Mesenteric fat pad (tissue), 1 donor: Measurements from ENCODE around the gene C6orf89. TPM values are rescaled to one million over a fixed set of nuclear protein-coding genes. Genes with fewer than 3 reads are reported as not detected.

Experiments used
- DNase-seq: peaks from one replicate; pipeline ENCODE4 v3.0.0-alpha.2; 2020; ENCODE audit warnings: low spot score
- total RNA-seq: library from RNA; stranded (reverse); fragmentation: NEBNext Ultra II Directional; extraction: Animal tissue kit (Norgen Biotek cat#: 25700); gene quantifications from one replicate; pipeline ENCODE4 v1.2.1, GENCODE V29; 2021
- donor health status: DM: yes; HTN: yes; CAD: no.

C6orf89 gene
- total RNA-seq, 1 donor from 2014 or later = 61.6 TPM

DNA sequence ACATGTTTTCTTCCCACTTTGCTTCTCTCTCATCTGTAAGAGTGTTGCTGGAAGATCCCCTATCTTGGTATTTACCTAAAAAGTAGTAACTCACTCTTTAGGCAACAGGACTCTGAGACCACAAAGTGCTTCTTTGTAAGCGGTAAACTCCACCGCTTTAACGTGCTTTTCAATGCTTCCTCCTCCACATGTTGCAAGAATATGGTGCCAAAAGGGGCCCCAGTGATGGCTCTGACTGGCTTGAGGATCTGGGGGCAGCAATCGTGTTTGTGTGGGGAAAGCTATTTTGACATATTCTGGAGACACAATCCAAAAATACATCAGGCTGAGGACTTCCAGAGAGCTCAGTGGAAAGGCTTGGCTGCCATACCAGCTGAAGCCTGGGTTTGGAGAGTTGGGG is 34.1 kb upstream of the C6orf89 start:
- no peak for DNase-seq

DNA sequence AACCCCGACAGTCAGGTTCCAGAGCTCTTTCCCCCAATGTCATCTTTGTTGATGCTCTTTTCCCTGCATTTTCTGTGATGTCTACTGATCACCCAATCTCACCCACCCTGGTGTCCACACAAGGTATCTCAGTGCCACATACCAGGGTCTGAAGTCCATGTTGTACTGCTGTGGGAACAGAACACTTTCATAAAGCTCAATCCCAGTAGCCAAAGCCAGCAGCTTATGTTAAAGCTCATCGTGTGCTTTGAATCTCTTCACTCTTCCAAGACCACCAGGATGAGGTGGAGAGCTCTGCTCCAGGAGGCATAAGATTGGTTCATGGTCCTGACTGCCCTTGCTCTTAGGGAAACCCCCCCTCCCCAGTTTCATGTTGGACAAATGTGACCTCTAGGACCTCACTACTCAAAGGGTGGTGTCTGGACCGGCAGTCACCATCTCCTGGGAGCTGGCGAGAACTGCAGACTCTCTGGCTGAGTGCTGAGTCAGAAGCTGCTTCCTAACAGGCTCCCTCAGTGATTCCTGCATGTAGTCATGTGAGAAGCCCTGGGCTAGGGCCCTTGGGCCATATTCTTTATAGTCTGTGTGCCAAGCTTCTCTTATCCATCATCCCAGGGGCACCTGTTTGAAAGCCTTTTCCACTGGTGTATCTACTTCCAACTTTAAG is 33.1 kb upstream of the C6orf89 start:
- DNase-seq = no peak

- DNase-seq = no peak
Measured at GRCh38 chr6:36853325-36853724, 32.4 kb upstream of the C6orf89 start.

DNA sequence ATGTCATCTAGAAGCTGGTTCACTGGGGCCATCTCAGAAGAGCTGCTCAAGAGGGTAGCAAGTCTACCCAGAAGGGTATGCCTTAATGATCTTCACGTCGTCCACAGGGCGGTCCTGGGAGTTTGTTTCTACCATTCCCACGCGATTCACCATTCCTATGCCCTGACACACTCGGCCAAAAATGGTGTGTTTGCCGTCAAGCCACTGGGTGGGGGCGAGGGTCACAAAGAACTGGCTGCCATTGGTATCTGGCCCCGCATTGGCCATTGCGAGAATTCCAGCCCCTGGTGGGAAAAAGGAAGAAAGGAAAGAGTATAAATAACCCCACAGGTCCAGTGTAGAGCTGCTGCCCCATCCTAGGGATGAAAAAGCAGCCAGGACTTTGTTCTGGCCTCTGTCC is 30.0 kb upstream of the C6orf89 start:
- DNase-seq = no peak

DNA sequence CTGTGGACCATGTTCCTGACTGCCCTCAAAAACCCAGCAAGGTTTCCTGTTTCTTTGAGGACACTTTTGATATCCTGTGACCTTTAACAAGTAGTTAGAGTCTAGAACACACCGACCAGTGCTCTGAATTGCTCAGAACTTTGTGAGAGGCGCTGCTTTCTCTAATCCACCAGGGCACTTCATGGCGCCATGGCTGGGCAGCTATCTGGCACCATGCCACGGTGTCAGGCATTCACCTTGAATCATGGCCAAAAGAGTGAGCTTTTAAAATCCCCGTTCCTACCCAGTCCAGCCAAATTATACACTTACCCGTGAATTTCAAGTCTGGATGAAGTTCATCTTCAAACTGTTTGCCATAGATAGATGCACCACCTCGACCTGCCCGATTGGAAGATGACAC is 29.5 kb upstream of the C6orf89 start:
- no peak for DNase-seq

GRCh38 chr6:36857325-36857724 is 28.4 kb upstream of the C6orf89 start:
- no peak for DNase-seq

GRCh38 chr6:36858407-36858981 is 27.3 kb upstream of the C6orf89 start:
- DNase-seq = no peak

- no peak for DNase-seq
Measured at GRCh38 chr6:36860126-36860525, 25.6 kb upstream of the C6orf89 start.

DNA sequence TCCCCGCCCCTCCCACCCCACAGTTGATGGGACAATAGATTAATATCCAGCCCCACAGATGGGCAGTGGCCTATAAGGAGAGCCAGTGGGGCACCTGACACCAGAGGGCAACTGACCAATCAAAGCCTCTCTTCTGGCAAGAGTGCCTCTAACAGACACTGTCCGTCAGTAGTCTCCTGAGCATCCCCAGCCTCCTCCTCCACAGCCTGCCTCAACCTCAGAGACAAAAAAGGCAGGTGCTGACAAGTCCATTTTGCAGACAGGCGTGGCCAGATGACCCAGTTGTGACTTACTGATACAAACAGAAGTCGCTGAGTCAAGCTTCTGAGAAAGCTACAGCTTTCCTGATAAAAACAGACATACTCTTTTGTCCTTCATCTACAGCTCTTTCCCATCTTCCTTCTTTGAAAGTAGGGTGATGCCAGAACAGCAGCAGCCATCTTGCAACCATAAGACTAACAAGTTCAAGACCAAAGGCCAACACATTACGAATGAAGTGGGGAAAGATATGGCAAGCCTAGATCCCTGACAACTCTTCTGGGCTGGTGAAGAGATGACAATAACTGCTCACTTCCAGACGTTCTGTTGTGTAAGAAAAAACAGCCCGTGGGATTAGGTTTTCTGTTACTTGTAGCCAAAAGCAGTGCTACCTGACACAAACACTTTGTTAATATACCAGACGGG is 23.4 kb upstream of the C6orf89 start:
- DNase-seq = no peak

DNA sequence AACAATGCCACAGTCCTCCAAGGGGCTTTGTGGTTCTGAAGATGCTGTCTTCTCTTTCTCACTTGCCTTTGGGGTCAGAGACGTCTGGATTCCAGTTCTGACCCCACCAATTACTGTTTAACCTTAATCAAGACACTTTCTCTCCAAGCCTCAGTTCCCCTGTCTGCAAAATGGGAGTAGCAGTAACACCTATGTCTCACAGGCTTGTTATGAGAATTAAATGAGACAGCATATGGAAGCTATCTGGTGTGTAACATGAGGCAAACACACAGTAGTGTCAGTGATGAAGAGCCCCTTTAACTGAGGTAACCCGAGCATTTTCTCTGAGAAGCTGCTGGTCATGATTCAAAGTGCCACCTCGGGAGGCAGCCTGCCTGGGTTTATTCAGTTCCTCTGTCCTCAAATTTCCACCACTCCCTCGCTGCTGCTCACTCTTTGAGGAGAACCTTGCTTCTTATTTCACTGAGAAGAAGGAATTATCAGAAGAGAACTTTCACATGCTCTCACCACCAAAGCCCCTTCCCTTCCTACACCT is 22.8 kb upstream of the C6orf89 start:
- no peak for DNase-seq

DNA sequence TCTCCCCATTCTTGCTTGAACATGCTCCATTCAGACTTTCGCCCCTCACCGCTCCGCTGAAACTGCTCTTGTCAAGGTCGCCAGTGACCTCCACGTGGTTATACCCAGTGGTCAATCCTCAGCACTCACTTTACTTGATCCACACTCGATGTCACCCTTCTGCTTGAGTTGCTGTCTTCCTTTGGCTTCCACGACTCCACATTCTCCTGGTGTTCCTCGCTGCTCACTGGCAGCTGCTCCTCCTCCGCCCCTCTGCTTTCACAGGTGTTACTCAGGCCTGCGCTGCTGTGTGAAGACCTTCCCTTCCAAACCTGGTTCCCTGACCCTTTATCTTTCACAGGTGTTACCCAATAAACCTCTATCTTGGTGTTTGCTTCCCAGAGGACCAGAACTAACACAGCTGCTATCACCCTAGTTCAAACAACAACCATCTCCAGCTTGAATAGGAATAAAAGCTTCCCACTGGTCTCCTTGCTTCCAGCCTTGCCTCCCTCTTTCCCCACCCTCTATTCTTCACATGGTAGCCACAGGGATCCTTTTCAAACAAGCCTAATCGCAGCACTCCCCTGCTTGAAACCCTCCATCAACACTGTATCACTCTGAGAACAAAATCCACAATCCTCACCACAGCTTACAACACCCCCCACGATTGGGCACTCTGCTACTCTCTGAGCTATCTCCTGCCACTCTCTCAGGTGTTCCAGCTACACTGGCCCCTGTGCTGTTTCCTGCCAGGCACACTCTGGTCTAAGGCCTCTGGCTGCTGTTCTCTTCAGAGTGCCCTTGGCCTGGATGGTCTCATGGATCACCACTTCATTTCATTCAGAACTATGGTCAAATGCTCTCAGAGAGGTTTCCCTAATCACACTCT is 21.8 kb upstream of the C6orf89 start:
- no peak for DNase-seq

DNA sequence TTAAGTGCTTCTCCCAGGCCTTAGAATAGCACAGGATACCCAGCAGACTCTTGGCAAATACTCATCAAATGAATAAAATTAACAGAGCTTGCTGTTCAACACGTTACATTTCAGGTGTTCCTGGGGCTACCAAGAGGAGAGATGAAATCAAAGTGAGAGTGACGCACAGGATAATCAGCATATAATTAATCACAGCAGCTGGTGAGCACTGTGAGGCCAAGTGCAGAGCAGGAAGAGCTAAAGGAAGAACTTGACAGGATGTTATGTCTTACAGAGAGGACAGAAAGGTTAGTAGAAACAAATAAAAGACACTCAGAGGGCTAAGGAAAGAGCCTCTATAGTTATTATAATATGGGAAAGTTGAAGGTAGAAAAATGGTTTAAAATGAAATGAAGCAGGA is 19.9 kb upstream of the C6orf89 start:
- DNase-seq = no peak

DNA sequence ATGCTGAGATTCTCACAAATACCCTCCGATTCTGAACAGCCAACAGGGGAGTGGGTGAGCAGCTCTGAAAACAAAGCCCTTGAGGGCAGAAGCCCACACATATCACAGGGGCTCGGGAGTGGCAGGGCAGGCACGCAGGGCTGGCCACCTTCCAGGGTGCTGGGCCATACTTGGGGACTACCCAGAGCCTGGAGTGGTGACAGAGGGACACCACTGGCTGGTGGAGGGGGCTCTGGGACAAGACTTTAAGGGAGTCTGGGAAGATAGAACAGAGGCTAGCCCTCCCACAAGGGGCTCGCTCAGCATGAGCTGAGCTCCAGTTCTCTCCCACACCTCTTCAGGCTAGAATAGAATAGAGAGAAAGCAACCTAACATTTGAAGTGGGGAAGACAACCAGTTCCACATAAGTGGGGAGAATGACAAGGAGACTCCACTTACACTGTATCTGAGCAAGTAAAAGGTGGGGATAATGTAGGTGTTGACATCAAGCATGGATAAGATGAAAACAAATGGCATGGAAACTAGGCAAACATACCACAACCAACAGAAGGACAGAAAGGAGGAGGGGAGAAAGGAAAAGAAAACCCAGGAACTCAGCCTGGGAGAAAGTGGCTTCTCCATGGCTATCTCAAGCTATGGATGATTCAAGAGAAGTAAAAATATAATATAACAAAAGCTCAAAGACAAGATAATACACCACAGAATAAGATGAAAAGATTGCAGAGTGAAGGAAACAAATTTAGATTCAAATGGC is 18.1 kb upstream of the C6orf89 start:
- no peak for DNase-seq

DNA sequence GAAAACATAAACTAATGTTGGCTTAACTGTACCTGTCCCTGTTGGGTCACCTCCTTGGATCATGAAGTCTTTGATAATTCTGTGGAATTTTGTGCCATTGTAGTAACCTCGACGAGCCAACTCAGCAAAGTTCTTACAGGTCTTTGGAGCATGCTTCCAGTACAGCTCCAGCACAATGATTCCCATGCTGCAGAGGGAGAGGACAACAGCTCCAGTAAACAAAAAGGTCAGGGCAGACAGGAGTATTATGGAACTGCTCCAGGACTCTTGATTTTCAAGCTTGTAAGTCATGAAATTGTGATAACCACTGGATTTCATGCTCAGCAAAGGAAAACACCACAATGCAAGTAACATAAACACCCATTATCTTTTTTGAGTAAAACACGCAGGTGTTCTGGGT is 14.1 kb upstream of the C6orf89 start:
- no peak for DNase-seq

DNA sequence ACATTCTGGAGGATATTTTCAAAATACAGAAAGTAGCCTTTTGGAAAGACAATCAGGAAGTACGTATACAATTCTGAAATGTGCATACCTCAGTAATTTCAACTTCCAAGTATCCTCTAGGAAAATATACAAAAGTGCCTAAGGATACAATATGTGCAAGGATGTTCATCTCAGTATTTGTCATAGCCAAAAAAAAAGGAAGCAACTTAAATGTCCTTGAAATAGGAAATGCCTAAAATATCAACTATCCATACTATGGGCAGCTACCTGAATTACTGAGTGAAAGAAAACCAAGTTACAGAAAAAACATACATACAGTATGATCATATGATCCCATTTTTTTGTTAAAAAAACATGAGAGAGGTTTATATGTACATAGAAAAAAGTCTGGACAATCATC is 12.6 kb upstream of the C6orf89 start:
- DNase-seq = no peak

DNA sequence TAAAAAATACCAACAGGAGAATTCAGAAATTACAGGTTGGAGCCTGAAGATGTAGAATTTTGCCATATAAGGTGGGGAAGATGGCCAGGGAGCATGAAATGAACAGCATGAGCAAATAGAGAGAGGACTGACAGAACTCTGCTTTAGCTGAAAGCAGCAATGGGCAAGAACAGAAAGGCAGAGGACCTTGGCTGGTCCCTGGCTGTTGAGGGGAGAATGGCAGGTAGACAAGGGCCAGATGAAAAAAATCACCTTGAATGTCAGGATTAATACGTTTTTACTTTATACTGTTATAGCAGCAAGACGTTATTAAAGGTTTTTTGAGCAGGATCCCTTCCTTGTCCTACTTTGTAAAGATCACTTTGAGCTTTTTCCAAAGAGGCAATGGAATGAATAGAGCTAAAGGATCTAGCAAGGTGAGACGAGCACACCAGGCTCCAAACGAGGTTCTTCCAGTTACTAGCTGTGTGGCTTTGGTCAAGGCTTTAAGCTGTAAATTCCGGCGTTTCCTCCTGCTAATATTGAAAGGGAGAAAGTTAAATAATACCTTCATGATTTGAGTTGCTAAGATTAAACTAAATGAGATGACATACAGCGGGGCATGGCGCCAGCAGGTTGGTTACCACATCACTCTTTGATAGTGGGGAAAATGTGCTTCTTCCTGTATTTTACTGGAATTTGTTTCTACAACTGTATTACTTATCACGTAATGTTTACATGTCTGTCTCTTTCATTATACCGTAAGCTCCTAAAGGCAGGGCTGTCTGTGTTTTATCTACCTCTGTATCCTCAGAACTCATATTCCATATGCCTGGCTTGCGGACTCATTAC is 11.9 kb upstream of the C6orf89 start:
- no peak for DNase-seq

- peak; percentile 96 for DNase-seq
Measured at GRCh38 chr6:36874443-36875249, 11.1 kb upstream of the C6orf89 start, which contains the start of gene PPIL1. Gene PPIL1 (minus strand): TSS chr6:36874803. CDS start chr6:36874772, 31 bp downstream.

GRCh38 chr6:36875250-36875633 is 10.5 kb upstream of the C6orf89 start:
- DNase-seq = no peak

DNA sequence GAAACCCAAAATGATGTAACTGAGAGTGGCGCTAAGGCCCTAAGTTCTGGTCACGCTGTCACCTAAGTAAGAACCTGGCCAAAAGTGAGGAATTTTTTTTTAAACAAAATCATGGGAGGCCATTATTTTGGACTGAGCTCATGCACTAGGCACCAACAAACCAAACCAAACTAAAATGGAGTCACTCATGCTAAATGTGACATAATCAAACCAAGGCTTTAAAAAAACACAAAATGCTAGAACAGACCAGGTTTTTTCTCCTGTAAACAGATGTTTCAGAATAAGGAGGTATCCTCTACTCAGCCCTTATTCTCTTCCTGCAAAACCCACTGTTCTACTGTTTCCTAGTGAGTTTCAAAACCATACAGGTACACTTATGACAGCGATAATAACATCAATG is 1.1 kb upstream of the C6orf89 start:
- DNase-seq = no peak
